GM23248 (cell line): ENCODE data around the gene R3HDM2.

Experiments used
- EZH2 ChIP-seq: fragments of 200-600 bp; sonication (generic); IDR thresholded peaks from 2 replicates; pipeline ENCODE4 v1.6.1; 2018; ENCODE audit warnings: antibody characterized with exemption, mild to moderate bottlenecking; ENCODE audit not compliant: insufficient read depth, poor library complexity, severe bottlenecking
- EZH2phosphoT487 ChIP-seq: fragments of 200-600 bp; sonication (generic); IDR thresholded peaks from 2 replicates; pipeline ENCODE4 v1.6.1; 2018; ENCODE audit warnings: antibody characterized with exemption, moderate library complexity, mild to moderate bottlenecking, low read depth; ENCODE audit not compliant: insufficient read depth

DNA sequence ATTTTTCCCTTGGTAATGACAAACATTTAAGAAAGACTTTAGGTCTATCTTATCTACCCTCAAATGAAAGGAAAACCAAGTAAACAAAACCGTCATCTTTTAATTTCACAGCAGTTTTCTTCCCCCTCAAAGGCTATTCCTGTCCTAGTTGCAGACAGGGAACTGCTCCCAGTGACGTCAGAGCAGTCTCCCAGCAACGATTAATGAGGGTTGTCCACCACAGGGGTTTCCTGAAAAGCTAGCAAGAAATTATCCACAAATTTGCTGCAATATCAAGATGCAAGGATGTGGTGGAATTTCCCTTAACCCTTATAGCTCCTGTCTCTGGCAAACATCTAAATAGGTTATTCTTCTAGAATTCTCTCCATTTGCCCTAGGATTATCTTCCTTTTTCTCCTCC lies 90.7 kb downstream of the R3HDM2 start:
- TF ChIP-seq EZH2 (no peak), EZH2phosphoT487 (no peak)
